ENCODE results near the gene CCDC197. TPM values are rescaled to one million over a fixed set of nuclear protein-coding genes. Genes with fewer than 3 reads are reported as not detected.

The CCDC197 gene
- total RNA-seq, 1 donor, result not detected

- no peak overlapping the region for H3K4me3 ChIP-seq (ENCODE audit: low read depth, low read length)
- DNase-seq (ENCODE audit: low read depth), result no peak
- no peak for TF ChIP-seq CTCF (IDR thresholded peaks at IDR 0.05; ENCODE audit: insufficient read depth, low read depth, low read length)
Observed at GRCh38 chr14:93993382-93993781, 3.7 kb upstream of the CCDC197 start.

- no peak for DNase-seq (ENCODE audit: low read depth)
- no peak overlapping the region for H3K4me3 ChIP-seq (ENCODE audit: low read depth, low read length)
- TF ChIP-seq CTCF (IDR thresholded peaks at IDR 0.05; ENCODE audit: insufficient read depth, low read depth, low read length), result no peak
Observed at GRCh38 chr14:93994919-93995682, 2.0 kb upstream of the CCDC197 start.

DNA sequence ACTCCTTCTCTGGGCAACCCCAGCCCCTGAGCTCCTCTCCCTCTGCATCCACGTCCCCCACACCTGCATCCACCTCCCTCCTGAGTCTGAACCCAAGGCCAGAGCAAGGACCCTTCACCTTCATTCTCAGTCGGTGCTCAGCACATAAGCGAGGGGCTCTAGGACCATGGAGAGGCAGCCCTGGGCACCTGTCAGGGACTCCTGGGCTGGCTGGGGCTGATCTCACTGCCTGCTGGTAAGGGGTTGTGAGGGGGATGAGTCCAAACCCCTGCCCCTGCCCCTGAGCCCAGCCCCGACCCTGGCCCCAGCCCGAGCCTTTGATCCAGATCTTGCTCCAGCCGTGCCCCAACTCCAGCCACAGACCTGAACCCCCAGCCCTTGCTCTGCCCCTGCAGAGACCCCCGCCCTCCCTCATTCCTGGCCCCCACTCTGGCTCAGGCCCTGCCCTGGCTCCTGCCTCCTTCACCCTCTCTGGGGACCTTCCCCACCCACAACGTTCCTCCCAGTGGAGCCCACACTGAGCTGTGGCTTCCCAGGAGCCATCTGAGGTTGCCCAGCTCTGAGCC is 888 bp upstream of the CCDC197 start:
- DNase-seq (ENCODE audit: low read depth), result no peak
- H3K4me3 ChIP-seq (ENCODE audit: low read depth, low read length), result no peak overlapping the region
- no peak for TF ChIP-seq CTCF (IDR thresholded peaks at IDR 0.05; ENCODE audit: insufficient read depth, low read depth, low read length)

GRCh38 chr14:93997916-93998870 is 1.1 kb downstream of the CCDC197 start:
- DNase-seq (ENCODE audit: low read depth), result no peak
- no peak overlapping the region for H3K4me3 ChIP-seq (ENCODE audit: low read depth, low read length)
- TF ChIP-seq CTCF (IDR thresholded peaks at IDR 0.05; ENCODE audit: insufficient read depth, low read depth, low read length), result no peak

DNA sequence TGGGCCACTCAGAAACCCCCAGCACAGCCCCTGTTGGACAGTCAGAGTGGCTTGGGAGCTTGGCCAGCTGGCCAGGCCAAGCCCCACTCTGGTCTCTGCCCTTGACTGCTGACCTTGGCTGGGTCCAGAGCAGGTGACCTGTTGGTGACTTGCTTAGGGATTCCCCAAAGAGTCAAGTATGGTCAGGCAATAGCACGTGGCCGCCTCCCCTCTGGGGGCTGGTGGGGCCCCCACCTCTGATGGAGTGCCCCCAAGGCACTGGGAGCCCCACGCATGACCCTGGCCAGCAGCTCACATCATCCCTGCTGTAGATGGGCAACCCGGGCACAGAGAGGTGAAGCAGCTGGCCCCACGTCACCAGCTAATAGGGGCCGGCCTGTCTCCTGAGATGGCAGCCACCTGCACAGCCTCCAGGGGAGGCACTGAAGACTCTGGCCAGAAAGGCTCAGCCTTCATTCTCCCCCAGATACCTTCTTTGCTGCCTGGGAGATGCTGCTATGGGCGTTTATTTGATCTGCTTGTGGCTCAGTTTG is 1.8 kb downstream of the CCDC197 start:
- no peak for DNase-seq (ENCODE audit: low read depth)
- H3K4me3 ChIP-seq (ENCODE audit: low read depth, low read length), result no peak overlapping the region
- TF ChIP-seq CTCF (IDR thresholded peaks at IDR 0.05; ENCODE audit: insufficient read depth, low read depth, low read length), result no peak

DNA sequence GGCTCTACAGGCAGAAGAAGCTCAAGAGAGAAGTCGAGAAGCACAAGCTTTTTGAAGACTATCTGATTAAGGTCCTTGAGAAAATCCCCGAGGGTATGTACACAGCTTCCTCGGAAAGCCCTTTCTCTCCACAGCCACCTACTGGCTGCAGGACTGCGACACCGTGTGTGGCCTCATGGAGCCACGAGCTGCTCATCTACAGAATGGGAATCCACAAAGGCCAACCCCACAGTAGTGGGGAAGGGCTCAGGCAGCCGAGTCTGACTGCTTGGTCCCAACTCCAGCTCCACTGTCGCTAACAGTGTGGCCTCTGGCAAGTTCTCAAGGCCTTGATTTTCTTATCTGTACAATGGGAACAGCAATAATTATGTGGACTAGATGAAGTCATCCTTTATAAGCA is 2.5 kb downstream of the CCDC197 start:
- no peak for TF ChIP-seq CTCF (IDR thresholded peaks at IDR 0.05; ENCODE audit: insufficient read depth, low read depth, low read length)
- no peak for DNase-seq (ENCODE audit: low read depth)
- H3K4me3 ChIP-seq (ENCODE audit: low read depth, low read length), result no peak overlapping the region

All from fibroblast of villous mesenchyme (primary cell).